ENCODE measurements around the gene CTTN.

The CTTN gene

GRCh38 chr11:70477609-70478008 lies 79.3 kb downstream of the CTTN start:
- peaks cover 4% of the 10 kb centered on the region in 2 experiments for H3K36me3 ChIP-seq (ENCODE audit: control insufficient read depth in 1 of 2, insufficient read depth in 2 of 2, low read depth in 1 of 2, low read length in 2 of 2)
- no peaks in the 10 kb centered on the region for H3K79me1 ChIP-seq (replicated peaks; ENCODE audit: low read length, poor library complexity, severe bottlenecking)
- no peak overlapping the region for H3K18ac ChIP-seq (ENCODE audit: low read depth in 1 of 2, low read length in 2 of 2)
- no peak overlapping the region for H2BK5ac ChIP-seq (ENCODE audit: low read depth, low read length, poor library complexity, severe bottlenecking)
- no peak overlapping the region for H4K8ac ChIP-seq (ENCODE audit: low read length)
- H3K23ac ChIP-seq (ENCODE audit: low read length in 2 of 2): no peak overlapping the region
- H3K4ac ChIP-seq (ENCODE audit: low read depth in 1 of 2, low read length in 2 of 2): no peak overlapping the region
- H3K4me1 ChIP-seq (ENCODE audit: control insufficient read depth, insufficient read depth, low read depth, low read length): peaks cover 8% of the 10 kb centered on the region
- no peaks in the 10 kb centered on the region for H3K9me3 ChIP-seq (ENCODE audit: control insufficient read depth, low read length)
- H2AK5ac ChIP-seq (ENCODE audit: low read length, severe bottlenecking): no peak overlapping the region
- WGBS: 76% methylated on average over 9 of the region's 10 CpGs
- no peak overlapping the region for H2BK12ac ChIP-seq (ENCODE audit: low read length in 2 of 2)
- no peak overlapping the region for H3K27ac ChIP-seq (ENCODE audit: low read length, poor library complexity, severe bottlenecking)
- H3K14ac ChIP-seq (ENCODE audit: low read length in 2 of 2): no peak overlapping the region
- peaks cover 4 to 6% of the 10 kb centered on the region in 2 experiments for H3K27me3 ChIP-seq (ENCODE audit: control insufficient read depth in 1 of 2, insufficient read depth in 1 of 2, low read length in 2 of 2)
- H3K4me2 ChIP-seq (ENCODE audit: low read length, poor library complexity, severe bottlenecking): no peak overlapping the region
- H3K9ac ChIP-seq (ENCODE audit: low read length): no peak overlapping the region
- H3K4me3 ChIP-seq (ENCODE audit: insufficient read depth in 1 of 2, low read depth in 1 of 2, low read length in 2 of 2): no peak overlapping the region
- no peak overlapping the region for H4K91ac ChIP-seq (ENCODE audit: low read length)
- H2BK120ac ChIP-seq (ENCODE audit: low read depth, low read length): no peak overlapping the region
- DNase-seq: no peak
- H2BK15ac ChIP-seq (ENCODE audit: low read depth, poor library complexity, severe bottlenecking): no peak overlapping the region
- H2AFZ ChIP-seq (ENCODE audit: low read depth, low read length): no peak overlapping the region

GRCh38 chr11:70478166-70478890 lies 80.0 kb downstream of the CTTN start:
- no peak overlapping the region for H4K91ac ChIP-seq (ENCODE audit: low read length)
- no peak overlapping the region for H3K4me3 ChIP-seq (ENCODE audit: insufficient read depth in 1 of 2, low read depth in 1 of 2, low read length in 2 of 2)
- no peak for DNase-seq
- H3K4me1 ChIP-seq (ENCODE audit: control insufficient read depth, insufficient read depth, low read depth, low read length): peaks cover 12% of the 10 kb centered on the region
- H3K27ac ChIP-seq (ENCODE audit: low read length, poor library complexity, severe bottlenecking): no peak overlapping the region
- no peak overlapping the region for H2AK5ac ChIP-seq (ENCODE audit: low read length, severe bottlenecking)
- H3K14ac ChIP-seq (ENCODE audit: low read length in 2 of 2): no peak overlapping the region
- 91% methylated on average over 11 of the region's 11 CpGs for WGBS
- H3K9ac ChIP-seq (ENCODE audit: low read length): no peak overlapping the region
- H4K8ac ChIP-seq (ENCODE audit: low read length): no peak overlapping the region
- no peak overlapping the region for H2BK12ac ChIP-seq (ENCODE audit: low read length in 2 of 2)
- H2BK15ac ChIP-seq (ENCODE audit: low read depth, poor library complexity, severe bottlenecking): no peak overlapping the region
- no peaks in the 10 kb centered on the region for H3K79me1 ChIP-seq (replicated peaks; ENCODE audit: low read length, poor library complexity, severe bottlenecking)
- no peak overlapping the region for H2BK5ac ChIP-seq (ENCODE audit: low read depth, low read length, poor library complexity, severe bottlenecking)
- no peak overlapping the region for H3K23ac ChIP-seq (ENCODE audit: low read length in 2 of 2)
- no peak overlapping the region for H2BK120ac ChIP-seq (ENCODE audit: low read depth, low read length)
- H3K9me3 ChIP-seq (ENCODE audit: control insufficient read depth, low read length): no peaks in the 10 kb centered on the region
- H3K18ac ChIP-seq (ENCODE audit: low read depth in 1 of 2, low read length in 2 of 2): no peak overlapping the region
- H3K4ac ChIP-seq (ENCODE audit: low read depth in 1 of 2, low read length in 2 of 2): no peak overlapping the region
- H3K4me2 ChIP-seq (ENCODE audit: low read length, poor library complexity, severe bottlenecking): no peak overlapping the region
- H2AFZ ChIP-seq (ENCODE audit: low read depth, low read length): no peak overlapping the region
- H3K27me3 ChIP-seq (ENCODE audit: control insufficient read depth in 1 of 2, insufficient read depth in 1 of 2, low read length in 2 of 2): peaks cover 0 to 6% of the 10 kb centered on the region in 2 experiments
- peaks cover 0 to 4% of the 10 kb centered on the region in 2 experiments for H3K36me3 ChIP-seq (ENCODE audit: control insufficient read depth in 1 of 2, insufficient read depth in 2 of 2, low read depth in 1 of 2, low read length in 2 of 2)

DNA sequence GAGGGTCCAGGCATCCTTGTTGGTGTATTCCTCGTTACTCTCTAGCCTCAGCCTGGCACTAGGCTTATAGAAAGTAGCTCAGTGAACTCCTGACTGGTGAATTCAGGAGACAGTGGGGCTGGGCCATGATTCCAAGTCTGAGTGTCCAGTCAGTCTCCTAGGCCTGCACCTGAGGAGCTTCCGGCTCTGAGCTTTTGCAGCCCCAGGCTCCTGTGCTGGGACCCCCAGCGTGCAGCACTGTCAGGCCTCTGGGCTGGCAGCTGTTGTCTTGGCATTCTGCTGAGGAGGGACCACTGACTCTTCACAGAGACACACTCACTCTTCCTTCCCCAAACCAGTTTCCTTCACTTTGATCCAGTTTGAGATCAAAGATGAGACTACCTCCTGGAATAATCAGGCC lies 82.4 kb downstream of the CTTN start:
- peaks cover 16% of the 10 kb centered on the region for H3K4me1 ChIP-seq (ENCODE audit: control insufficient read depth, insufficient read depth, low read depth, low read length)
- no peak overlapping the region for H2BK15ac ChIP-seq (ENCODE audit: low read depth, poor library complexity, severe bottlenecking)
- no peaks in the 10 kb centered on the region for H3K9me3 ChIP-seq (ENCODE audit: control insufficient read depth, low read length)
- no peak overlapping the region for H3K23ac ChIP-seq (ENCODE audit: low read length in 2 of 2)
- H3K27me3 ChIP-seq (ENCODE audit: control insufficient read depth in 1 of 2, insufficient read depth in 1 of 2, low read length in 2 of 2): no peaks in the 10 kb centered on the region
- H2BK5ac ChIP-seq (ENCODE audit: low read depth, low read length, poor library complexity, severe bottlenecking): no peak overlapping the region
- no peak overlapping the region for H2BK12ac ChIP-seq (ENCODE audit: low read length in 2 of 2)
- no peak overlapping the region for H4K91ac ChIP-seq (ENCODE audit: low read length)
- DNase-seq: no peak
- no peak overlapping the region for H4K8ac ChIP-seq (ENCODE audit: low read length)
- no peak overlapping the region for H3K4me3 ChIP-seq (ENCODE audit: insufficient read depth in 1 of 2, low read depth in 1 of 2, low read length in 2 of 2)
- H2AK5ac ChIP-seq (ENCODE audit: low read length, severe bottlenecking): no peak overlapping the region
- no peak overlapping the region for H2BK120ac ChIP-seq (ENCODE audit: low read depth, low read length)
- 81% methylated on average over 3 of the region's 3 CpGs for WGBS
- H3K4me2 ChIP-seq (ENCODE audit: low read length, poor library complexity, severe bottlenecking): no peak overlapping the region
- H3K36me3 ChIP-seq (ENCODE audit: control insufficient read depth in 1 of 2, insufficient read depth in 2 of 2, low read depth in 1 of 2, low read length in 2 of 2): peaks cover 3 to 8% of the 10 kb centered on the region in 2 experiments
- H3K18ac ChIP-seq (ENCODE audit: low read depth in 1 of 2, low read length in 2 of 2): no peak overlapping the region
- no peak overlapping the region for H2AFZ ChIP-seq (ENCODE audit: low read depth, low read length)
- H3K27ac ChIP-seq (ENCODE audit: low read length, poor library complexity, severe bottlenecking): no peak overlapping the region
- no peak overlapping the region for H3K9ac ChIP-seq (ENCODE audit: low read length)
- H3K4ac ChIP-seq (ENCODE audit: low read depth in 1 of 2, low read length in 2 of 2): no peak overlapping the region
- H3K79me1 ChIP-seq (replicated peaks; ENCODE audit: low read length, poor library complexity, severe bottlenecking): no peaks in the 10 kb centered on the region
- H3K14ac ChIP-seq (ENCODE audit: low read length in 2 of 2): no peak overlapping the region

- Histone ChIP-seq H3K27ac (ENCODE audit: low read length, poor library complexity, severe bottlenecking) (no peak overlapping the region), H3K27me3 (ENCODE audit: control insufficient read depth in 1 of 2, insufficient read depth in 1 of 2, low read length in 2 of 2) (no peaks in the 10 kb centered on the region), H3K79me1 (replicated peaks; ENCODE audit: low read length, poor library complexity, severe bottlenecking) (no peaks in the 10 kb centered on the region), H3K14ac (ENCODE audit: low read length in 2 of 2) (no peak overlapping the region), H4K91ac (ENCODE audit: low read length) (no peak overlapping the region), H2AFZ (ENCODE audit: low read depth, low read length) (no peak overlapping the region), H3K4me1 (ENCODE audit: control insufficient read depth, insufficient read depth, low read depth, low read length) (peaks cover 16% of the 10 kb centered on the region), H3K9me3 (ENCODE audit: control insufficient read depth, low read length) (no peaks in the 10 kb centered on the region), H3K4me2 (ENCODE audit: low read length, poor library complexity, severe bottlenecking) (no peak overlapping the region), H3K4ac (ENCODE audit: low read depth in 1 of 2, low read length in 2 of 2) (no peak overlapping the region), H2BK12ac (ENCODE audit: low read length in 2 of 2) (no peak overlapping the region), H4K8ac (ENCODE audit: low read length) (no peak overlapping the region), H2AK5ac (ENCODE audit: low read length, severe bottlenecking) (no peak overlapping the region), H3K9ac (ENCODE audit: low read length) (no peak overlapping the region), H3K23ac (ENCODE audit: low read length in 2 of 2) (no peak overlapping the region), H3K4me3 (ENCODE audit: insufficient read depth in 1 of 2, low read depth in 1 of 2, low read length in 2 of 2) (no peak overlapping the region), H3K36me3 (ENCODE audit: control insufficient read depth in 1 of 2, insufficient read depth in 2 of 2, low read depth in 1 of 2, low read length in 2 of 2) (peaks cover 9 to 13% of the 10 kb centered on the region in 2 experiments), H2BK15ac (ENCODE audit: low read depth, poor library complexity, severe bottlenecking) (no peak overlapping the region), H3K18ac (ENCODE audit: low read depth in 1 of 2, low read length in 2 of 2) (no peak overlapping the region), H2BK5ac (ENCODE audit: low read depth, low read length, poor library complexity, severe bottlenecking) (no peak overlapping the region), H2BK120ac (ENCODE audit: low read depth, low read length) (no peak overlapping the region)
- WGBS: 81% methylated on average over 21 of the region's 21 CpGs
- DNase-seq: peak; percentile 21
Observed at GRCh38 chr11:70481625-70482528, 83.5 kb downstream of the CTTN start.

All from mesenchymal stem cell (in vitro differentiated cells and primary cell).